Left cardiac atrium (tissue), 4 donors: Measurements from ENCODE around the gene PGS1. TPM values are rescaled to one million over a fixed set of nuclear protein-coding genes. Genes with fewer than 3 reads are reported as not detected.
"Not testable (repeated sequence)": the region's sequence is repeated elsewhere in the genome, so short reads cannot be mapped to it uniquely, and the experiment has no call there.

ENCODE experiments used
- ATAC-seq, 2 donors: fragments of 200-7000 bp; cut with Tn5 transposase; one replicate each; pipeline ENCODE4 v1.9.1; 2020; ENCODE audit warnings: mild to moderate bottlenecking in 2 of 2, moderate library complexity in 2 of 2
- DNase-seq: peaks from one replicate; pipeline ENCODE4 v3.0.0-alpha.2; 2020
- intact Hi-C, 2 donors: fragments of 100-400 bp; cut with DNase I; formaldehyde crosslinking; loops; one replicate each; pipeline versions ENCODE4 v1.14.1 to v1.15.1; 2022 to 2023
- total RNA-seq, 2 donors: library from RNA; stranded (reverse); fragmentation: NEBNext Ultra II Directional; extraction: Animal tissue kit (Norgen Biotek cat#: 25700); gene quantifications; one replicate each; pipeline ENCODE4 v1.2.1, GENCODE V29; 2021
- donor health status: DM: no; HTN: yes; CAD: no.
- donor health status: DM: no; HTN: yes; CAD: no; lungs with severe emphysema.
- donor health status: DM: yes; HTN: yes; CAD: no.
- donor health status: Dilated cardiomyopathy.

PGS1 gene
- total RNA-seq, 2 donors from 2014 or later, result 17.7 to 24.3 TPM

GRCh38 chr17:78451753-78452152, 73.3 kb downstream of the PGS1 start:
- intact Hi-C loops, result no loop called here
- DNase-seq (no peak), ATAC-seq (no peak)

GRCh38 chr17:78454346-78454745, 75.9 kb downstream of the PGS1 start:
- no peak for ATAC-seq
- no peak for DNase-seq
- intact Hi-C loops, result no loop called here

GRCh38 chr17:78458091-78458490, 79.6 kb downstream of the PGS1 start:
- no peak for ATAC-seq
- intact Hi-C loops, result no loop called here
- DNase-seq, result no peak

GRCh38 chr17:78458736-78459335, 80.4 kb downstream of the PGS1 start:
- ATAC-seq (no peak), DNase-seq (no peak)
- intact Hi-C loops, result no loop called here

- ATAC-seq, result no peak
- intact Hi-C loops, result no loop called here
- DNase-seq, result no peak
These were observed 81.2 kb downstream of the PGS1 start for GRCh38 chr17:78459696-78460095.

GRCh38 chr17:78460176-78460675, 81.8 kb downstream of the PGS1 start:
- no peak for ATAC-seq
- no peak for DNase-seq
- intact Hi-C loops, result no loop called here

- ATAC-seq (no peak), DNase-seq (no peak)
- intact Hi-C loops, result no loop called here
These were observed 82.7 kb downstream of the PGS1 start for GRCh38 chr17:78460951-78461798.

GRCh38 chr17:78461799-78462053, 83.3 kb downstream of the PGS1 start:
- DNase-seq, result no peak
- intact Hi-C loops, result no loop called here
- no peak for ATAC-seq

GRCh38 chr17:78462148-78462547, 83.7 kb downstream of the PGS1 start:
- no peak for DNase-seq

GRCh38 chr17:78466109-78466785, 87.8 kb downstream of the PGS1 start:
- DNase-seq, intact Hi-C loops: not testable (repeated sequence)
- peak in 1 of 2 donors; percentile 62 for ATAC-seq

More at GRCh38 chr17:78462148-78462547, 83.7 kb downstream of the PGS1 start:
- no peak for ATAC-seq
- intact Hi-C loops, result no loop called here

- intact Hi-C loops, result no loop called here
- ATAC-seq (no peak), DNase-seq (no peak)
These were observed 88.6 kb downstream of the PGS1 start for GRCh38 chr17:78466786-78467715.

- no peak for DNase-seq
- no peak for ATAC-seq
- intact Hi-C loops, result no loop called here
These were observed 89.9 kb downstream of the PGS1 start for GRCh38 chr17:78468366-78468765.

- intact Hi-C loops, result no loop called here
- ATAC-seq (no peak), DNase-seq (no peak)
These were observed 91.0 kb downstream of the PGS1 start for GRCh38 chr17:78469443-78469842.

GRCh38 chr17:78471635-78472034, 93.2 kb downstream of the PGS1 start:
- ATAC-seq (no peak), DNase-seq (no peak)
- intact Hi-C loops, result no loop called here

GRCh38 chr17:78472035-78472905, 93.8 kb downstream of the PGS1 start:
- ATAC-seq, result no peak
- intact Hi-C loops, result no loop called here
- DNase-seq, result no peak

GRCh38 chr17:78473951-78474613, 95.6 kb downstream of the PGS1 start:
- intact Hi-C loops, result no loop called here
- no peak for ATAC-seq
- no peak for DNase-seq
